Esophagus squamous epithelium (tissue), 5 donors: ENCODE data around the gene TMEM200C. TPM values are rescaled to one million over a fixed set of nuclear protein-coding genes. Genes with fewer than 3 reads are reported as not detected.

ENCODE experiments used
- DNase-seq: peaks from one replicate; lab custom pipeline; 2025; lab: John Stamatoyannopoulos, UW
- H3K27ac ChIP-seq, 4 donors: fragments of 200-600 bp; sonication (generic); one replicate each; pipeline ENCODE4 v1.5.1; 2016 to 2019; ENCODE audit warnings: mild to moderate bottlenecking in 1 of 4
- H3K27me3 ChIP-seq, 4 donors: fragments of 200-600 bp; sonication (generic); 1 replicate in 3 of 4; 2 replicates in 1 of 4; pipeline versions ENCODE4 v1.5.1 to v1.6.0; 2017 to 2021; ENCODE audit warnings: antibody characterized with exemption in 1 of 4
- H3K36me3 ChIP-seq, 3 donors: fragments of 200-600 bp; sonication (generic); one replicate each; pipeline ENCODE4 v1.5.1; 2016 to 2019
- H3K4me1 ChIP-seq, 3 donors: fragments of 200-600 bp; sonication (generic); one replicate each; pipeline ENCODE4 v1.5.1; 2017 to 2019
- H3K4me3 ChIP-seq, 4 donors: fragments of 200-600 bp; sonication (generic); 1 replicate in 3 of 4; 2 replicates in 1 of 4; pipeline ENCODE4 v1.5.1; 2016 to 2019; ENCODE audit warnings: mild to moderate bottlenecking in 2 of 4, moderate library complexity in 1 of 4
- H3K9me3 ChIP-seq, 3 donors: fragments of 200-600 bp; sonication (generic); one replicate each; pipeline ENCODE4 v1.5.1; 2016 to 2019
- POLR2A ChIP-seq, 4 donors: fragments of 450-650 bp; IDR thresholded peaks; one replicate each; pipeline ENCODE4 v1.6.1; 2017; ENCODE audit warnings: antibody characterized with exemption in 4 of 4, mild to moderate bottlenecking in 4 of 4, moderate library complexity in 3 of 4
- WGBS, 2 donors: methylation state at CpG; one replicate each; pipeline ENCODE4 v1.1.5; 2018; 5-methylcytosine and 5-hydroxymethylcytosine counted together
- intact Hi-C: fragments of 100-400 bp; cut with DNase I; formaldehyde crosslinking; loops from one replicate; pipeline ENCODE4 v1.15.0; 2022
- total RNA-seq, 4 donors: library from RNA; depleted of rRNA; stranded (reverse); fragments of >200 nt; gene quantifications; one replicate each; pipeline ENCODE4 v1.1.0, GENCODE V29; 2016
- TF ChIP-seq, protein P1 (sequence below), 6 experiments: fragments of 450-650 bp in 4 of 6; fragments of 200-600 bp in 2 of 6; sonication (generic) in 2 of 6; IDR thresholded peaks; one replicate each; pipeline ENCODE4 v1.5.1; 2016 to 2019; ENCODE audit warnings: antibody characterized with exemption in 6 of 6, mild to moderate bottlenecking in 4 of 6, moderate library complexity in 4 of 6
- donor health status: DM: yes; HTN: yes; CAD: no.

Gene TMEM200C
- total RNA-seq, 4 donors from 2014 or later, result 0.04 to 0.38 TPM; not detected in 2

DNA sequence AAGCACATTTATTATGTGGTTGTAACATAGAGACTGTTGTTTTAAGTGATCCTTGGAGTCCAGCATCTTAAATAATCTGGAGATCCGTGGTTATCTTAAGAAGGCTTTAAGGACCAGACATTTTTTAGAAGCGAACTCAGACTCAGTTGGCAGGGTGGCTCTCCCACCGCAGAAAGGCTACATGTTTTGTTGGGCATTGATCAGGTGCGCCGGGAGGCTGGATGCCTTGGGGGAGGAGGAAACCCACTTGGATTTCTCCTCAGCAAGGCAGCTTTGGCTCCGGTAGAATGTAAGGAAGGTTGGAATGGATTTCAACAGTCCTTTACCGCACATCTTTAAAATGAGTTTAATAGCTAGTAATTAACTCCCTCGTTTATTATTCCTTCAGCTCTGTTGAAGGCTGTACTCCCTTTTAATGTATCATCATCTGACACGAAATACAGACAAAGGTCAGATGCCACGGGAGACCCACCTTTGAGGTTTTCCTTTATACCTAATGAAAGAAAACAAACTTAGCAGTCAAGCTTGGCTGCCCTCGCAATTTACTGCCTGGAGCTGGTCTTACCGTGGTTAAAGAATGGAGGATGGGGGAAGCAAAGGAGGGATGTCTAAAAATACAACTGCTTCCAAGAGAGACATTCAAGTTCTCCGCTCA is 1.2 kb downstream of the TMEM200C start:
- peak overlapping the region in 3 of 4 donors; percentile 44 to 70 (median 55) for H3K4me3 ChIP-seq
- H3K9me3 ChIP-seq, result no peaks in the 10 kb centered on the region
- H3K27me3 ChIP-seq, result peaks cover 6 to 100% (median 23%) of the 10 kb centered on the region in 4 donors
- peak overlapping the region in 1 of 4 donors; percentile 80 for H3K27ac ChIP-seq
- DNase-seq, result no peak
- TF ChIP-seq, protein P1, sequence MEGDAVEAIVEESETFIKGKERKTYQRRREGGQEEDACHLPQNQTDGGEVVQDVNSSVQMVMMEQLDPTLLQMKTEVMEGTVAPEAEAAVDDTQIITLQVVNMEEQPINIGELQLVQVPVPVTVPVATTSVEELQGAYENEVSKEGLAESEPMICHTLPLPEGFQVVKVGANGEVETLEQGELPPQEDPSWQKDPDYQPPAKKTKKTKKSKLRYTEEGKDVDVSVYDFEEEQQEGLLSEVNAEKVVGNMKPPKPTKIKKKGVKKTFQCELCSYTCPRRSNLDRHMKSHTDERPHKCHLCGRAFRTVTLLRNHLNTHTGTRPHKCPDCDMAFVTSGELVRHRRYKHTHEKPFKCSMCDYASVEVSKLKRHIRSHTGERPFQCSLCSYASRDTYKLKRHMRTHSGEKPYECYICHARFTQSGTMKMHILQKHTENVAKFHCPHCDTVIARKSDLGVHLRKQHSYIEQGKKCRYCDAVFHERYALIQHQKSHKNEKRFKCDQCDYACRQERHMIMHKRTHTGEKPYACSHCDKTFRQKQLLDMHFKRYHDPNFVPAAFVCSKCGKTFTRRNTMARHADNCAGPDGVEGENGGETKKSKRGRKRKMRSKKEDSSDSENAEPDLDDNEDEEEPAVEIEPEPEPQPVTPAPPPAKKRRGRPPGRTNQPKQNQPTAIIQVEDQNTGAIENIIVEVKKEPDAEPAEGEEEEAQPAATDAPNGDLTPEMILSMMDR (IDR thresholded peaks at IDR 0.05), result no peak
- TF ChIP-seq POLR2A (IDR thresholded peaks at IDR 0.05), result no peak
- no peaks in the 10 kb centered on the region for H3K36me3 ChIP-seq
- H3K4me1 ChIP-seq, result peaks cover 11 to 43% (median 28%) of the 10 kb centered on the region in 3 donors
- intact Hi-C loops, result no loop called here
- 29 to 43% methylated on average over 13 of the region's 13 CpGs for WGBS, 2 donors

DNA sequence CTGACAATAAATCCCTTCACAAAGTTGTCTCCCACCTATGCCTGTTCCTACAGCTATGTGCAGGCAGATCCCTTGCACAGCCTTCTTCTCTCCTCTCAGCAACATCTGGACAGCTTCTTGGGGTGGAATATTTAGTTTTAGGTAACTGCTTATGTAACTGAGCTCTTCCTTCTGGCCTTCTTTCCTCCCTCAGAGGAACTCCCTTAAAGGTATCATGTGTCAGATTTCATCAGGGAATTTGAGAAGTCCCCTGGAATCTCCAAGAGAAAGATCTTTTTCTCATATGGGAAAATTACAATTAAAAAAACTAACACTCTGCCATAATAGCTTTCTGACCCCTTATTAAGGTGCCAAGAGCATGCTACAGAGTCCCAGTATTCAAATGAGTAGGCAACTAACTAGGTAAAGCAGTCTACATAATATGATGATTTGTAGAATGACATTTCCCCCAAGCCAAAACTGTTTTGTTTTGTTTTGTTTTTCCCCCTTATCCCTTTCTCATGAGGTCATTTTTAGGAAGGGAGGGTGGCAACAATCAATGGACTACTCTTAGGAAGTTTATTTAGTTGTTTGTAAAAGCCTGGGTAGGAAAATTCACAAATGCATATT is 2.4 kb downstream of the TMEM200C start:
- H3K27me3 ChIP-seq, result peaks cover 6 to 95% (median 23%) of the 10 kb centered on the region in 4 donors
- intact Hi-C loops, result no loop called here

DNA sequence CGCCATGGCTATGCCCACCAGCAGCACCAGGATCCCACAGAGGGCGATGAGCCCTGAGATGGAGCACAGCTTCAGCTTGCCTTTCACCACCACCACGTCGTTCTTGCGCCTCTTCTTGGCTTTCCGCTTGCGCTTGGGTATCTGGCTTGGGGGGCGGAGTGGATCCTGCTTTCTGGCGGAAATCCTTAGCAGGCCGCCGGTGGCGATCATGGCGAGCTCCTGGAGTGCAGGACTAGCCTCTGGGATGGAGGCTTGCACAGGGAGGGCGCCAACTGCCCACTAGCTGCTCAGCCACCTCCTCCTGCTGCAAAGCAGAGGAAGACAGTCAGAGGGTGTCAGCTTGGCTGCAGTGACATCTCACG is 3.5 kb downstream of the TMEM200C start:
- Histone ChIP-seq H3K9me3 (no peaks in the 10 kb centered on the region), H3K27ac (no peak overlapping the region), H3K27me3 (peaks cover 6 to 92% (median 23%) of the 10 kb centered on the region in 4 donors), H3K36me3 (no peaks in the 10 kb centered on the region), H3K4me1 (peaks cover 11 to 43% (median 28%) of the 10 kb centered on the region in 3 donors), H3K4me3 (no peak overlapping the region)
- intact Hi-C loops, result no loop called here
- TF ChIP-seq, protein P1 (IDR thresholded peaks at IDR 0.05), result no peak
- no peak for TF ChIP-seq POLR2A (IDR thresholded peaks at IDR 0.05)
- no peak for DNase-seq
- 60 to 78% methylated on average over 1 to 8 of the region's 15 CpGs for WGBS, 2 donors

More for the DNA sequence above, 2.4 kb downstream of the TMEM200C start:
- H3K9me3 ChIP-seq, result no peaks in the 10 kb centered on the region
- no peak overlapping the region for H3K4me3 ChIP-seq
- H3K27ac ChIP-seq, result no peak overlapping the region
- DNase-seq, result no peak
- no peaks in the 10 kb centered on the region for H3K36me3 ChIP-seq
- TF ChIP-seq POLR2A (IDR thresholded peaks at IDR 0.05), result no peak
- TF ChIP-seq, protein P1 (IDR thresholded peaks at IDR 0.05), result no peak
- peaks cover 11 to 43% (median 28%) of the 10 kb centered on the region in 3 donors for H3K4me1 ChIP-seq

DNA sequence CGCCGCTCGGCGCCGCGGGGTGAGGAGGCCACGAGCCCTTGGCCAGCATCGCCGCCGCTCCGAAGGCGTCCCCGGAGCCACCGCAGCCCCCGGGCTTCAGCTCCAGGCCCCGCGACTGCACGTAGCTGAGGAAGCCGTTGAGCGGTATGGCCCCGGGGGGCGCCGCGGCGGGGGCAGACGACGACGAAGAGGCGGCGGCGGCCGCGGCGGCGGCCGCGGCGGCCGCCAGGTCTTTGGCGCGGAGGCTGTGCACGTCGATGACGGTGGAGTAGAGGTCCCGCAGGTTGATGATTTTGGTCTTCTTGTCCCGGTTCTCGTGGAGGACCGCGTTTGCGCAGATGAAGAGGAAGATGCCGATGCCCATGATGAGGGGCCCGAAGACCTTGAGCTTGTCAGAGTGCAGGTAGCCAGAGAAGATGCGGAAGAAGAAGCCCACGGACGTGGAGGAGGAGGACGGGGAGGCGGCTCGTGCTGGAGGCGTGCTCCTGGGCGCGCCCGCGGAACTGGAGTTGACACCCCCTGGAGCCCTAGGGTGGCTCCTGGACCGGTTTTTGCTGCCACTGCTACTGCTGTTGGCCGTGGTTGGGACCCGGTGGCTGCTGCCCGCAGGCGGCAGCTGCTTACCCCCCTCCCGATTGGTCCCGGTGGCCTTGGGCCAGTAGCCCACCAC is 4.0 kb downstream of the TMEM200C start:
- 35 to 52% methylated on average over 26 to 28 of the region's 70 CpGs for WGBS, 2 donors
- intact Hi-C loops, result no loop called here
- Histone ChIP-seq H3K27ac (no peak overlapping the region), H3K4me3 (peak overlapping the region; percentile 34 to 69 (median 46)), H3K36me3 (no peaks in the 10 kb centered on the region), H3K27me3 (peaks cover 6 to 86% (median 23%) of the 10 kb centered on the region in 4 donors), H3K4me1 (peaks cover 11 to 41% (median 28%) of the 10 kb centered on the region in 3 donors), H3K9me3 (no peaks in the 10 kb centered on the region)
- no peak for TF ChIP-seq POLR2A (IDR thresholded peaks at IDR 0.05)
- TF ChIP-seq, protein P1 (IDR thresholded peaks at IDR 0.05), result no peak
- no peak for DNase-seq
